IgD-negative memory B cell (primary cell): ENCODE measurements around the gene ANKS1A. TPM values are rescaled to one million over a fixed set of nuclear protein-coding genes. Genes with fewer than 3 reads are reported as not detected.
A peak's percentile ranks its signal among the peaks of the same experiment; 100 is the strongest.

Experiments
- H3K27ac Mint-ChIP-seq, 3 donors: one replicate each; pipeline ENCODE4 v1.8.0; 2020 to 2022; ENCODE audit warnings: mild to moderate bottlenecking in 3 of 3, mixed read lengths in 3 of 3, moderate library complexity in 1 of 3
- H3K27me3 Mint-ChIP-seq: one replicate; pipeline ENCODE4 v1.8.0; 2021; ENCODE audit warnings: mixed read lengths
- H3K36me3 Mint-ChIP-seq: one replicate; pipeline ENCODE4 v1.8.0; 2020; ENCODE audit warnings: mild to moderate bottlenecking, mixed read lengths
- H3K4me1 Mint-ChIP-seq, 3 donors: one replicate each; pipeline ENCODE4 v1.8.0; 2020 to 2022; ENCODE audit warnings: mixed read lengths in 3 of 3, mild to moderate bottlenecking in 1 of 3
- H3K4me3 Mint-ChIP-seq, 4 donors: one replicate each; pipeline ENCODE4 v1.8.0; 2020 to 2022; ENCODE audit warnings: mild to moderate bottlenecking in 4 of 4, mixed read lengths in 4 of 4, moderate library complexity in 3 of 4
- H3K9me3 Mint-ChIP-seq, 3 donors: one replicate each; pipeline ENCODE4 v1.8.0; 2020 to 2021; ENCODE audit warnings: mixed read lengths in 3 of 3, mild to moderate bottlenecking in 1 of 3
- polyA plus RNA-seq: library from polyadenylated mRNA; unstranded; fragments of 300-500 nt; fragmentation: Illumina TruSeq; gene quantifications from one replicate; pipeline ENCODE4 v1.2.3, GENCODE V29; 2021

ANKS1A gene
- polyA plus RNA-seq, 1 donor from 2014 or later: 3.3 TPM

GRCh38 chr6:35087361-35088280, 198.6 kb downstream of the ANKS1A start:
- H3K27ac Mint-ChIP-seq: peak overlapping the region in 1 of 3 donors; percentile 78
- H3K9me3 Mint-ChIP-seq: no peaks in the 10 kb centered on the region
- H3K4me1 Mint-ChIP-seq: no peaks in the 10 kb centered on the region
- peaks cover 12% of the 10 kb centered on the region for H3K36me3 Mint-ChIP-seq
- peaks cover 3% of the 10 kb centered on the region for H3K27me3 Mint-ChIP-seq
- H3K4me3 Mint-ChIP-seq: no peak overlapping the region

- H3K27me3 Mint-ChIP-seq: peaks cover 3% of the 10 kb centered on the region
- H3K4me3 Mint-ChIP-seq: no peak overlapping the region
- peaks cover 12% of the 10 kb centered on the region for H3K36me3 Mint-ChIP-seq
- no peak overlapping the region for H3K27ac Mint-ChIP-seq
- no peaks in the 10 kb centered on the region for H3K9me3 Mint-ChIP-seq
- no peaks in the 10 kb centered on the region for H3K4me1 Mint-ChIP-seq
Observed at GRCh38 chr6:35088281-35089215, 199.5 kb downstream of the ANKS1A start.

- Mint-ChIP-seq H3K27me3 (peaks cover 3% of the 10 kb centered on the region), H3K9me3 (no peaks in the 10 kb centered on the region), H3K4me1 (no peaks in the 10 kb centered on the region), H3K27ac (no peak overlapping the region), H3K36me3 (peaks cover 12% of the 10 kb centered on the region), H3K4me3 (no peak overlapping the region)
Observed at GRCh38 chr6:35089216-35089934, 200.3 kb downstream of the ANKS1A start.

GRCh38 chr6:35089935-35090505, 201.0 kb downstream of the ANKS1A start:
- H3K27me3 Mint-ChIP-seq: peaks cover 3% of the 10 kb centered on the region
- no peaks in the 10 kb centered on the region for H3K4me1 Mint-ChIP-seq
- H3K36me3 Mint-ChIP-seq: peaks cover 12% of the 10 kb centered on the region
- H3K4me3 Mint-ChIP-seq: no peak overlapping the region
- no peaks in the 10 kb centered on the region for H3K9me3 Mint-ChIP-seq
- no peak overlapping the region for H3K27ac Mint-ChIP-seq

GRCh38 chr6:35090734-35091133, 201.7 kb downstream of the ANKS1A start:
- peaks cover 3% of the 10 kb centered on the region for H3K27me3 Mint-ChIP-seq
- peaks cover 12% of the 10 kb centered on the region for H3K36me3 Mint-ChIP-seq

GRCh38 chr6:35091346-35092083, 202.5 kb downstream of the ANKS1A start:
- Mint-ChIP-seq H3K27me3 (no peaks in the 10 kb centered on the region), H3K4me1 (no peaks in the 10 kb centered on the region), H3K9me3 (no peaks in the 10 kb centered on the region), H3K27ac (no peak overlapping the region), H3K36me3 (peaks cover 7% of the 10 kb centered on the region), H3K4me3 (no peak overlapping the region)

More at GRCh38 chr6:35090734-35091133, 201.7 kb downstream of the ANKS1A start:
- Mint-ChIP-seq H3K4me1 (no peaks in the 10 kb centered on the region), H3K4me3 (no peak overlapping the region), H3K9me3 (no peaks in the 10 kb centered on the region), H3K27ac (no peak overlapping the region)

- peaks cover 6% of the 10 kb centered on the region for H3K36me3 Mint-ChIP-seq
- no peaks in the 10 kb centered on the region for H3K4me1 Mint-ChIP-seq
- no peak overlapping the region for H3K4me3 Mint-ChIP-seq
- H3K9me3 Mint-ChIP-seq: no peaks in the 10 kb centered on the region
- H3K27ac Mint-ChIP-seq: peak overlapping the region in 1 of 3 donors; percentile 67
- no peaks in the 10 kb centered on the region for H3K27me3 Mint-ChIP-seq
Observed at GRCh38 chr6:35092362-35093117, 203.5 kb downstream of the ANKS1A start.

- no peaks in the 10 kb centered on the region for H3K4me1 Mint-ChIP-seq
- no peak overlapping the region for H3K4me3 Mint-ChIP-seq
- no peak overlapping the region for H3K27ac Mint-ChIP-seq
- peaks cover 6% of the 10 kb centered on the region for H3K36me3 Mint-ChIP-seq
- no peaks in the 10 kb centered on the region for H3K27me3 Mint-ChIP-seq
- no peaks in the 10 kb centered on the region for H3K9me3 Mint-ChIP-seq
Observed at GRCh38 chr6:35093118-35093445, 204.0 kb downstream of the ANKS1A start.

- Mint-ChIP-seq H3K9me3 (no peaks in the 10 kb centered on the region), H3K36me3 (peaks cover 2% of the 10 kb centered on the region), H3K27me3 (no peaks in the 10 kb centered on the region), H3K4me1 (no peaks in the 10 kb centered on the region), H3K27ac (no peak overlapping the region), H3K4me3 (no peak overlapping the region)
Observed at GRCh38 chr6:35093783-35094182, 204.7 kb downstream of the ANKS1A start.

- no peaks in the 10 kb centered on the region for H3K27me3 Mint-ChIP-seq
- peaks cover 2% of the 10 kb centered on the region for H3K36me3 Mint-ChIP-seq
- H3K9me3 Mint-ChIP-seq: no peaks in the 10 kb centered on the region
- H3K27ac Mint-ChIP-seq: no peak overlapping the region
- no peak overlapping the region for H3K4me3 Mint-ChIP-seq
- no peaks in the 10 kb centered on the region for H3K4me1 Mint-ChIP-seq
Observed at GRCh38 chr6:35094183-35094582, 205.1 kb downstream of the ANKS1A start.

- Mint-ChIP-seq H3K4me1 (no peaks in the 10 kb centered on the region), H3K27me3 (no peaks in the 10 kb centered on the region), H3K36me3 (peaks cover 2% of the 10 kb centered on the region), H3K4me3 (no peak overlapping the region), H3K27ac (no peak overlapping the region), H3K9me3 (no peaks in the 10 kb centered on the region)
Observed at GRCh38 chr6:35096129-35096862, 207.2 kb downstream of the ANKS1A start.

- peaks cover 0 to 3% (median 0%) of the 10 kb centered on the region in 3 donors for H3K9me3 Mint-ChIP-seq
- H3K27ac Mint-ChIP-seq: no peak overlapping the region
- H3K4me3 Mint-ChIP-seq: no peak overlapping the region
- no peaks in the 10 kb centered on the region for H3K27me3 Mint-ChIP-seq
- no peaks in the 10 kb centered on the region for H3K36me3 Mint-ChIP-seq
- no peaks in the 10 kb centered on the region for H3K4me1 Mint-ChIP-seq
Observed at GRCh38 chr6:35099116-35099515, 210.1 kb downstream of the ANKS1A start.

- H3K9me3 Mint-ChIP-seq: peaks cover 3 to 15% (median 5%) of the 10 kb centered on the region in 3 donors
- H3K4me3 Mint-ChIP-seq: no peak overlapping the region
- H3K36me3 Mint-ChIP-seq: no peaks in the 10 kb centered on the region
- no peaks in the 10 kb centered on the region for H3K27me3 Mint-ChIP-seq
- no peak overlapping the region for H3K27ac Mint-ChIP-seq
- H3K4me1 Mint-ChIP-seq: peaks cover 5 to 15% (median 7%) of the 10 kb centered on the region in 3 donors
Observed at GRCh38 chr6:35105078-35105477, 216.0 kb downstream of the ANKS1A start.
